BJ (cell line): ENCODE measurements around the gene CGRRF1. TPM values are rescaled to one million over a fixed set of nuclear protein-coding genes. Genes with fewer than 3 reads are reported as not detected.

ENCODE experiments used
- CTCF ChIA-PET: fragments of 350-600 bp; formaldehyde crosslinking; extraction: SDS; loops from one replicate; lab custom pipeline; 2021; ENCODE audit warnings: antibody characterized with exemption, inconsistent platforms; lab: Yijun Ruan, JAX
- POLR2A ChIA-PET: fragments of 300-600 bp; sonication (Branson Sonifier 250); formaldehyde crosslinking; extraction: SDS; loops from one replicate; lab custom pipeline; 2021; ENCODE audit warnings: antibody characterized with exemption; lab: Charles Lee
- DNase-seq: peaks from one replicate; pipeline ENCODE4 v3.0.0-alpha.2; 2011; ENCODE audit warnings: low read depth
- H3K27me3 ChIP-seq: 2 replicates; pipeline ENCODE4 v1.6.0; 2011; ENCODE audit warnings: low read length; ENCODE audit not compliant: control insufficient read depth, insufficient read depth
- H3K36me3 ChIP-seq: 2 replicates; pipeline ENCODE4 v1.5.1; 2011; ENCODE audit warnings: low read length; ENCODE audit not compliant: control insufficient read depth, insufficient read depth
- H3K4me3 ChIP-seq: 2 replicates; pipeline ENCODE4 v1.5.1; 2011; ENCODE audit warnings: low read depth, mild to moderate bottlenecking, control low read depth, low read length
- CTCF ChIP-seq: IDR thresholded peaks from 2 replicates; pipeline ENCODE4 v1.5.1; 2011; ENCODE audit warnings: low read depth, mild to moderate bottlenecking, control low read depth, inconsistent platforms, low read length, moderate library complexity; ENCODE audit not compliant: insufficient read depth
- polyA plus RNA-seq: library from polyadenylated mRNA; depleted of rRNA; stranded (reverse); fragments of >200 nt; gene quantifications from 2 replicates; pipeline ENCODE4 v1.2.3, GENCODE V29; 2011

The CGRRF1 gene
- polyA plus RNA-seq, 1 experiment, result 7.5 TPM

- Histone ChIP-seq H3K36me3 (no peaks in the 10 kb centered on the region), H3K27me3 (no peaks in the 10 kb centered on the region), H3K4me3 (no peak overlapping the region)
- no peak for TF ChIP-seq CTCF
- ChIA-PET POLR2A (no interaction called here), CTCF (no interaction called here)
- no peak for DNase-seq
These were observed 38.1 kb upstream of the CGRRF1 start for GRCh38 chr14:54471641-54472040.

GRCh38 chr14:54472315-54472714 lies 37.4 kb upstream of the CGRRF1 start:
- CTCF ChIA-PET, result no interaction called here
- no peak for DNase-seq
- POLR2A ChIA-PET, result interaction anchor here (0.5 kb wide), 1 partner anchor 94 kb away, joined by 3 read pairs; no protein-coding TSS in a partner anchor
- no peak for TF ChIP-seq CTCF
- Histone ChIP-seq H3K27me3 (no peaks in the 10 kb centered on the region), H3K4me3 (no peak overlapping the region), H3K36me3 (no peaks in the 10 kb centered on the region)

- CTCF ChIA-PET, result interaction anchor here (0.6 to 1.0 kb wide), 2 partner anchors 14 to 24 kb away, joined by 5 to 6 read pairs; no protein-coding TSS in a partner anchor
- POLR2A ChIA-PET, result no interaction called here
- H3K36me3 ChIP-seq, result peaks cover 3% of the 10 kb centered on the region
- no peak overlapping the region for H3K4me3 ChIP-seq
- TF ChIP-seq CTCF, result no peak
- no peaks in the 10 kb centered on the region for H3K27me3 ChIP-seq
- no peak for DNase-seq
These were observed 35.4 kb upstream of the CGRRF1 start for GRCh38 chr14:54474232-54474793.

GRCh38 chr14:54475187-54475899 lies 34.4 kb upstream of the CGRRF1 start:
- H3K27me3 ChIP-seq, result no peaks in the 10 kb centered on the region
- H3K36me3 ChIP-seq, result peaks cover 3% of the 10 kb centered on the region
- CTCF ChIA-PET, result interaction anchor here (1.0 kb wide), 1 partner anchor 25 kb away, joined by 6 read pairs; no protein-coding TSS in a partner anchor
- POLR2A ChIA-PET, result no interaction called here
- no peak for DNase-seq
- H3K4me3 ChIP-seq, result no peak overlapping the region
- TF ChIP-seq CTCF, result no peak

GRCh38 chr14:54475911-54476310 lies 33.8 kb upstream of the CGRRF1 start:
- no peak for TF ChIP-seq CTCF
- Histone ChIP-seq H3K36me3 (peaks cover 3% of the 10 kb centered on the region), H3K27me3 (no peaks in the 10 kb centered on the region), H3K4me3 (no peak overlapping the region)
- ChIA-PET CTCF (no interaction called here), POLR2A (no interaction called here)
- no peak for DNase-seq
